BE2C (cell line): ENCODE measurements around the gene EARS2.

Experiments
- DNase-seq: peaks from one replicate; pipeline ENCODE4 v3.0.0-alpha.2; 2020
- H3K27me3 ChIP-seq: fragments of 250-450 bp; sonication (Bioruptor Pico); 2 replicates; pipeline ENCODE4 v1.5.1; 2020; ENCODE audit warnings: mild to moderate bottlenecking
- H3K36me3 ChIP-seq: fragments of 250-450 bp; sonication (Bioruptor Pico); 2 replicates; pipeline ENCODE4 v1.5.1; 2020; ENCODE audit warnings: mild to moderate bottlenecking
- H3K4me1 ChIP-seq: fragments of 250-450 bp; sonication (Bioruptor Pico); 2 replicates; pipeline ENCODE4 v1.5.1; 2020
- H3K4me3 ChIP-seq: 2 replicates; pipeline ENCODE4 v1.5.1; 2011; ENCODE audit warnings: low read depth, low read length
- H3K9me3 ChIP-seq: fragments of 250-450 bp; sonication (Bioruptor Pico); 2 replicates; pipeline ENCODE4 v1.5.1; 2020
- CTCF ChIP-seq: IDR thresholded peaks from 2 replicates; pipeline ENCODE4 v1.5.1; 2012; ENCODE audit warnings: mild to moderate bottlenecking, low read depth, low read length

The EARS2 gene

GRCh38 chr16:23509782-23510163, 47.4 kb downstream of the EARS2 start:
- DNase-seq, result no peak
- Histone ChIP-seq H3K4me3 (peak overlapping the region; percentile 97), H3K9me3 (no peaks in the 10 kb centered on the region), H3K4me1 (peaks cover 3% of the 10 kb centered on the region), H3K27me3 (no peaks in the 10 kb centered on the region), H3K36me3 (peaks cover 3% of the 10 kb centered on the region; the same call in 1 of the 2 replicates)
- no peak for TF ChIP-seq CTCF

GRCh38 chr16:23509441-23509754, 47.8 kb downstream of the EARS2 start:
- peaks cover 7% of the 10 kb centered on the region for H3K4me1 ChIP-seq
- no peak for TF ChIP-seq CTCF
- no peak for DNase-seq

GRCh38 chr16:23508589-23509440, 48.3 kb downstream of the EARS2 start:
- H3K9me3 ChIP-seq, result no peaks in the 10 kb centered on the region
- no peak for TF ChIP-seq CTCF
- H3K4me3 ChIP-seq, result peak overlapping the region; percentile 97
- peaks cover 10% of the 10 kb centered on the region for H3K4me1 ChIP-seq
- peaks cover 8% of the 10 kb centered on the region; the same call in 1 of the 2 replicates for H3K36me3 ChIP-seq
- no peaks in the 10 kb centered on the region for H3K27me3 ChIP-seq
- DNase-seq, result no peak

More at GRCh38 chr16:23509441-23509754, 47.8 kb downstream of the EARS2 start:
- no peaks in the 10 kb centered on the region for H3K27me3 ChIP-seq
- peak overlapping the region; percentile 97 for H3K4me3 ChIP-seq
- H3K36me3 ChIP-seq, result peaks cover 4% of the 10 kb centered on the region; the same call in 1 of the 2 replicates
- H3K9me3 ChIP-seq, result no peaks in the 10 kb centered on the region

- H3K36me3 ChIP-seq, result peaks cover 8% of the 10 kb centered on the region; the same call in 1 of the 2 replicates
- DNase-seq, result no peak
- no peaks in the 10 kb centered on the region for H3K9me3 ChIP-seq
- H3K4me1 ChIP-seq, result peaks cover 10% of the 10 kb centered on the region
- no peak overlapping the region for H3K4me3 ChIP-seq
- no peak for TF ChIP-seq CTCF
- H3K27me3 ChIP-seq, result no peaks in the 10 kb centered on the region
Measured at GRCh38 chr16:23506606-23506994, 50.5 kb downstream of the EARS2 start.

GRCh38 chr16:23505671-23506605, 51.2 kb downstream of the EARS2 start:
- Histone ChIP-seq H3K9me3 (no peaks in the 10 kb centered on the region), H3K36me3 (peaks cover 11% of the 10 kb centered on the region), H3K4me1 (peaks cover 10% of the 10 kb centered on the region), H3K27me3 (no peaks in the 10 kb centered on the region), H3K4me3 (no peak overlapping the region)
- no peak for TF ChIP-seq CTCF
- no peak for DNase-seq
